Cardiac ventricle fibroblast (primary cell): Measurements from ENCODE around the gene SCRN1. TPM values are rescaled to one million over a fixed set of nuclear protein-coding genes. Genes with fewer than 3 reads are reported as not detected.

ENCODE experiments used
- total RNA-seq: library from RNA; depleted of rRNA; stranded (reverse); fragments of >200 nt; gene quantifications from 2 replicates; pipeline ENCODE4 v1.2.3, GENCODE V29; 2015

The SCRN1 gene, protein sequence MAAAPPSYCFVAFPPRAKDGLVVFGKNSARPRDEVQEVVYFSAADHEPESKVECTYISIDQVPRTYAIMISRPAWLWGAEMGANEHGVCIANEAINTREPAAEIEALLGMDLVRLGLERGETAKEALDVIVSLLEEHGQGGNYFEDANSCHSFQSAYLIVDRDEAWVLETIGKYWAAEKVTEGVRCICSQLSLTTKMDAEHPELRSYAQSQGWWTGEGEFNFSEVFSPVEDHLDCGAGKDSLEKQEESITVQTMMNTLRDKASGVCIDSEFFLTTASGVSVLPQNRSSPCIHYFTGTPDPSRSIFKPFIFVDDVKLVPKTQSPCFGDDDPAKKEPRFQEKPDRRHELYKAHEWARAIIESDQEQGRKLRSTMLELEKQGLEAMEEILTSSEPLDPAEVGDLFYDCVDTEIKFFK
- total RNA-seq = 48.7 and 48.8 TPM in 2 replicates

DNA sequence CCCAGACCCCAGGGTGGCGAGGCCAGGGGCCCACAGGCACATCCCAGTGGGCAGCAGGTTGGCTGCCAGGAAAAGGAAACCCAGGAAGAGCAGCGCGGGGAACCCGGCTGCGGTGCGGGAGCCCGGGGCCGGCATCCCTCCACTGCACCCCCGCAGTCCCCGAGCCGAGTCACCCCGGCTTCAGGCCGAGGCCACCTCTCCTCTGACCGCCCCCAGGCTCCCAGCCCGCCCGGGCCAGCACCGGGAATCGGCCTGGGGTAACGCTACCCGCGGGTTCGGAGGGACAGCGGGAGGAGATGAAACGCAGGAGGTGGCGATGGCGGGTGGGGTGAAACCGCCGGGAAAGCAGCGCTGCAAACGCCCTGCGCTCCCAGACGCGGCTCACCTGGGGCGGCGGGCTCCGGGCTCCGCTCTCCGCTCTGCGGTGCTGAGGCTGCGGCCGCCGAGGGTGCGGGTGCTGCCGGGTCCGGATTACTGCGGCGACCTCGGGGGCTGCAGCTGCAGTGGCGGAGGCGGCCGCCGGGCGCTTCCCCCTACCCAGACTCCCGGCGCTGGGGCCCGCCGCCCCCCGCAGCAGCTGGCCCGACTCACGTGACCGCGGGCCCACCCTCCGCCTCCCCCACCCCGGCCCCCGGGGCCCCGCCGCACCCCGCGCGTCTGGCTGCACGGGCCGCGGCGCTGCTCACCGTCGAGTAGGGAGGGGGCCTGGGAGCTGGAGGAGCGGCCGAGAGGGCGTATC is at the start of gene SCRN1:
TSS of gene SCRN1 (minus strand) at position 545 of the 739 bp plus-strand sequence. CDS start 20,734 bp downstream, outside the sequence.

DNA sequence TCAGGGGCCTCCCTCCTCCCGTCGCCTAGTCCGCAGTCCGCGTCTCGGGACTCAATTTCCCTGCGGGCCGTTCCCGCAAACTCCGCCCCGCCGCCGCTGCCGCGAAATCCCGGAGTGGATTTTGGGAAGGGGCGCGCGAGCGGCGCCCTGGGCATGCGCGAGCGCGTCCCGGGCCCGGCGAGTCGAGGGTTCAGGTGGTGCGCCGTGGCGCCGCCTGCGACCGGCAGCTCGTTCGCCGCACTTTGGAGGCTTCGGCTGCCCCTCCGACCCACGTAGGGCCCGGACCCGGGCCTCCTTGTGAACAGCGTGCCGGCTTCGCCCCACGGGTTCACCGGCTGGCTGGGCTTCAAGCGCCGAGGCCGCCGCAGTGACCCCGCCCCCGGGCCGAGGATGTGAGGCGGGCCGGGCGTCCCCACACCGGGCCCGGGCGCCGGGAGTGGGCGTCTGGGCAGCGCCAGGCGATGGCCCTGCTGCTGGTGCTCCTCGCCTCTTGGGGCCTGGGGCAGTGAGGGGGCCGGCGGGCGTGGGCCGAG is 38.7 kb upstream of the SCRN1 start, which contains the start of gene PLEKHA8:
TSS of gene PLEKHA8 (plus strand) at position 197 of the 533 bp plus-strand sequence. CDS start 351 bp downstream, outside the sequence.

DNA sequence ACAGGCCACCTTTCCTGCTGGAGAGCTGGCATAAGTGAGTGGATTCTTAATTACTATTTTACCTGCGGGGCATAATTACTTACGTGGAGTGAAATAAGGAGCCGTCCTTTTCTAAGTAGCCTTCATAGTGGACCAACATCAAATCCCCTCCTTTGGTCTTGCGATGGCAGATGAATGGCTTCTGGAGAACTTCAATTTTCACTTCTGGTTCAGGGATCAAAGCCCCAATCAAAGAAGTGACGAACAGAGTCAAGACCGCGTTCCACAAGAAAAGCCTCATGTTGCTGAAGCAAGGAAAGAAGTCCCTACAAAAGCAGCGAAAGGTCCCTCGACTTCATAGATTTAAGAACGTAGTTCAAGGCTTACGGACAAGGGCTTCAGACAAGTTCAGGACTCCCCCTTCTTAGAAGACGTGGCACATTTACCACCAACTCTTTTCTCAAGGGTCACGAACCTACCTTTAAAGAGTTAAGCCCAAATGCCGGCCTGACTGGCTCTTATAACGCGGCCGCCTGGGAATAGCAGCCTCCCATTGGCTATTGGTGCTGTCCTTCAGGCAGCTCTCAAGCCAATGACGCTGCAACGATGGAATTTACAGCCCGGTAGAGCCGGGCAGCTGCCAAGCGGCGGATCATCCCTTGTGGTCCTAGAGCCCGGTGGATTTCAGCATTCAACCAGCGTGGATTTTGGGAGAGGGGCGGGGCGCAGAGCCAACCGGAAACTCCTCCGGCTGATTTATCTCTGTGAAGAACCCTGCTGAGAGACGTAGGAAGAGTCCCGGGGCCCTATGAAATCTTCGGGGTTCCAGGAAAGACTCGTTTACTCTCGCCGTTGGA is 36.8 kb upstream of the SCRN1 start, which contains the start of gene FKBP14:
TSS of gene FKBP14 (minus strand) at position 474 of the 836 bp plus-strand sequence. CDS start at position 280, 194 bp downstream.

Other genes with a start within 250 kb of the SCRN1 start
- not detected in 2 replicates for gene WIPF3, start 183.3 kb downstream of the SCRN1 start, total RNA-seq
- gene FKBP14, start 36.9 kb upstream of the SCRN1 start, total RNA-seq = 23.2 and 28.3 TPM in 2 replicates
- gene PLEKHA8, start 38.6 kb upstream of the SCRN1 start, total RNA-seq = 4.7 and 5.3 TPM in 2 replicates
- gene MTURN, start 145.2 kb upstream of the SCRN1 start, total RNA-seq = 24.4 and 27.3 TPM in 2 replicates